Transverse colon (tissue), 4 donors: Measurements from ENCODE around the gene FBLN2. TPM values are rescaled to one million over a fixed set of nuclear protein-coding genes. Genes with fewer than 3 reads are reported as not detected.

Source experiments
- DNase-seq: peaks from one replicate; pipeline ENCODE4 v3.0.0-alpha.2; 2019
- H3K27ac ChIP-seq, 4 donors: fragments of 200-600 bp; sonication (generic); 2 replicates each; pipeline ENCODE4 v1.5.1; 2016 to 2018; ENCODE audit warnings: inconsistent platforms in 4 of 4
- H3K27me3 ChIP-seq: fragments of 200-600 bp; sonication (generic); 2 replicates; pipeline ENCODE4 v1.5.1; 2017; ENCODE audit warnings: inconsistent platforms
- H3K36me3 ChIP-seq, 4 donors: fragments of 200-600 bp; sonication (generic); 2 replicates each; pipeline ENCODE4 v1.5.1; 2017 to 2019; ENCODE audit warnings: inconsistent platforms in 4 of 4
- H3K4me1 ChIP-seq, 4 donors: fragments of 200-600 bp; sonication (generic); 2 replicates each; pipeline ENCODE4 v1.5.1; 2017 to 2020; ENCODE audit warnings: inconsistent platforms in 4 of 4
- H3K4me3 ChIP-seq, 4 donors: fragments of 200-600 bp; sonication (generic); 1 replicate in 1 of 4; 2 replicates in 3 of 4; pipeline versions ENCODE4 v1.5.1 to v1.6.1; 2017 to 2019; ENCODE audit warnings: inconsistent platforms in 4 of 4
- H3K9me3 ChIP-seq, 2 donors: fragments of 200-600 bp; sonication (generic); 2 replicates each; pipeline ENCODE4 v1.5.1; 2017 to 2019; ENCODE audit warnings: inconsistent platforms in 2 of 2
- CTCF ChIP-seq, 5 experiments: fragments of 200-600 bp in 3 of 5; fragments of 450-650 bp in 2 of 5; sonication (generic) in 3 of 5; IDR thresholded peaks; 1 replicate in 2 of 5; 2 replicates in 3 of 5; pipeline ENCODE4 v1.5.1; 2016 to 2017; ENCODE audit warnings: antibody characterized with exemption in 5 of 5, inconsistent platforms in 3 of 5, mild to moderate bottlenecking in 2 of 5, moderate library complexity in 1 of 5
- EP300 ChIP-seq: sonication (generic); formaldehyde crosslinking; IDR thresholded peaks from one replicate; pipeline ENCODE4 v1.6.1; 2017; ENCODE audit warnings: antibody characterized with exemption, low read depth
- POLR2A ChIP-seq: fragments of 450-650 bp; IDR thresholded peaks from one replicate; pipeline ENCODE4 v1.6.1; 2016; ENCODE audit warnings: antibody characterized with exemption, mild to moderate bottlenecking, moderate library complexity
- POLR2AphosphoS5 ChIP-seq, 3 donors: sonication (generic); formaldehyde crosslinking; IDR thresholded peaks; one replicate each; pipeline ENCODE4 v1.6.1; 2016; ENCODE audit warnings: antibody characterized with exemption in 3 of 3
- WGBS, 2 donors: methylation state at CpG; one replicate each; pipeline ENCODE4 v1.1.5; 2018; ENCODE audit warnings: low coverage in 1 of 2; 5-methylcytosine and 5-hydroxymethylcytosine counted together
- in situ Hi-C, 4 donors: fragments of 200-750 bp; cut with MboI; loops; one replicate each; pipeline versions ENCODE4 v1.15.0 to v1.15.1; 2017; ENCODE audit warnings: low sequenced_read_pairs in 3 of 4, low pct_ligation_motif_present in 1 of 4, low pct_unique_long_range_greater_than_20kb in 1 of 4
- intact Hi-C: fragments of 100-400 bp; cut with DNase I; formaldehyde crosslinking; loops from one replicate; pipeline ENCODE4 v1.15.1; 2023; ENCODE audit warnings: low total_unique reads
- total RNA-seq, 4 donors: library from RNA; depleted of rRNA; stranded (reverse); fragments of >200 nt; gene quantifications; one replicate each; pipeline ENCODE4 v1.1.0, GENCODE V29; 2016

The FBLN2 gene
- total RNA-seq, 4 donors from 2014 or later, result 23.0 to 51.5 (median 31.4) TPM

DNA sequence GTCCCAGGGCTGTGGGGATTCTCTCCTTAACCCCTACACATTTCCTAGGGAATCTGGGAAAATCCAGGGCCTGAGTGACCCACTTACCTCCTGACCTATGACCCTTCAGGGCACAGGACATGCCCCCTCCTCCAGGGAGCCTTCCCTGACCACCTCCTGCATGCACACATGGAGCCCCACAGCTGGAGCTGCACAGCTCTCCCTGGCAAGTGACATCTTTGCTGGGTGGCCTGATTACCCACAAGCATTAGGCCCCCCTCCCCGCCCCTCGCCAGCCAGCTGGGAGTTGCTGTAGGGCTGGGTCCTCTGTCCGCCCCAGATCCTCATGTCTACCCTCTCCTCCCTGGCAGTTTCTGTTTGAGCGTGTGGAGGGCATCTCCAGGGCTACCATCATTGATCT, 47.4 kb upstream of the FBLN2 start:
- DNase-seq, result no peak
- WGBS, 2 donors, result 89% methylated on average over 4 of the region's 4 CpGs; no CpG with 5 or more reads in 1 of the 2 donors
- TF ChIP-seq EP300 (no peak), CTCF (IDR thresholded peaks at IDR 0.05) (no peak)
- Histone ChIP-seq H3K27me3 (no peaks in the 10 kb centered on the region), H3K27ac (no peak overlapping the region), H3K9me3 (no peaks in the 10 kb centered on the region), H3K4me3 (no peak overlapping the region), H3K4me1 (peaks cover 0 to 4% (median 3%) of the 10 kb centered on the region in 4 donors), H3K36me3 (no peaks in the 10 kb centered on the region)
- intact Hi-C loops, result no loop called here
- in situ Hi-C loops, result no loop called here

DNA sequence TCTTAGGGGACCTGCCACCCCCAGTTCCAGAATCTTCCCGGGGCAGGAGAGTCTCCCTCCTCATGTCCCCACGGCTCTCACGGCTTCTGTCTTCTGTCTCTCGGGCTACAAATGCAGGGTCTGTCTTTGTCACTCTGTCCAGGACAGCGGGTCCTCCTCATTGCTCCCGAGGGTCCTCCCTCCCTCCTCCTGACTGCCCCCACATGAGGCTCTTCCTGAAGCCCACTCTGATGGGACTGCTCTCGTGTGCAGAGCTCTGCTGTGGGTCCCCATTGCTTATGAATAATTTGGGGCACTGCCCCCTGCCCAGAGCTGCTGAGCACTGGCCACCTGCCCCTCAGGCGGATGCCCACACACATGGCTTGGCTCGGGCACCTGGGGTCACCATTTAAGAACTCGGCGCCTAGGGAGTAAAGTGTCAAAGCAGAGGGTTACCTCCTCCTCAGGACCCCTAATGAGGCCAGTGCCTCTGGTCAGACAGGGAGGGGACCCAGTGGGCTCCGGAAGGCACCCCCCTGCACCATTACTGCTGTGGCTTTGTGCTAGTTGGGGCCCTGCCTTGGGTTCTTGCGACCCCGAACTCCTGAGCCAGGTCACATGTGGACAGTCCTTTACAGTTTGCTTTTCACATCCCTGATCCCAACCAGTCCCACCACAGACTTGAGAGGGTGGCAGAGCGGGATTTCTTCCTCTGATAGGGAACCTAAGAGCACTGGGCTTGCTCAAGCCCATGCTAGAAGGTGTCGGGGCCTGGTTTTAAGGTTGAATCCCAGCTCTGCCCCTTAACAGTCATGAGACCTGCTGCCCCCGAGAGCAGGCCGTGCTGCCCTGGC, 46.8 kb upstream of the FBLN2 start:
- H3K27me3 ChIP-seq, result no peaks in the 10 kb centered on the region
- no peak for TF ChIP-seq POLR2AphosphoS5 (IDR thresholded peaks at IDR 0.05)
- no peak for TF ChIP-seq EP300
- no peak for TF ChIP-seq POLR2A
- 86% methylated on average over 16 of the region's 18 CpGs; no CpG with 5 or more reads in 1 of the 2 donors for WGBS, 2 donors
- H3K9me3 ChIP-seq, result no peaks in the 10 kb centered on the region
- no peak overlapping the region for H3K4me3 ChIP-seq
- intact Hi-C loops (no loop called here), in situ Hi-C loops (no loop called here)
- no peak overlapping the region for H3K27ac ChIP-seq
- no peak for DNase-seq
- no peaks in the 10 kb centered on the region for H3K4me1 ChIP-seq
- no peaks in the 10 kb centered on the region for H3K36me3 ChIP-seq

- 100% methylated on average over 8 of the region's 8 CpGs; no CpG with 5 or more reads in 1 of the 2 donors for WGBS, 2 donors
- Histone ChIP-seq H3K9me3 (no peaks in the 10 kb centered on the region), H3K4me3 (no peak overlapping the region), H3K4me1 (no peaks in the 10 kb centered on the region), H3K27ac (no peak overlapping the region), H3K36me3 (no peaks in the 10 kb centered on the region), H3K27me3 (no peaks in the 10 kb centered on the region)
- intact Hi-C loops, result no loop called here
- TF ChIP-seq POLR2AphosphoS5 (IDR thresholded peaks at IDR 0.05), result no peak
- in situ Hi-C loops, result no loop called here
- DNase-seq, result no peak
These were observed 46.2 kb upstream of the FBLN2 start for GRCh38 chr3:13502791-13503060.

DNA sequence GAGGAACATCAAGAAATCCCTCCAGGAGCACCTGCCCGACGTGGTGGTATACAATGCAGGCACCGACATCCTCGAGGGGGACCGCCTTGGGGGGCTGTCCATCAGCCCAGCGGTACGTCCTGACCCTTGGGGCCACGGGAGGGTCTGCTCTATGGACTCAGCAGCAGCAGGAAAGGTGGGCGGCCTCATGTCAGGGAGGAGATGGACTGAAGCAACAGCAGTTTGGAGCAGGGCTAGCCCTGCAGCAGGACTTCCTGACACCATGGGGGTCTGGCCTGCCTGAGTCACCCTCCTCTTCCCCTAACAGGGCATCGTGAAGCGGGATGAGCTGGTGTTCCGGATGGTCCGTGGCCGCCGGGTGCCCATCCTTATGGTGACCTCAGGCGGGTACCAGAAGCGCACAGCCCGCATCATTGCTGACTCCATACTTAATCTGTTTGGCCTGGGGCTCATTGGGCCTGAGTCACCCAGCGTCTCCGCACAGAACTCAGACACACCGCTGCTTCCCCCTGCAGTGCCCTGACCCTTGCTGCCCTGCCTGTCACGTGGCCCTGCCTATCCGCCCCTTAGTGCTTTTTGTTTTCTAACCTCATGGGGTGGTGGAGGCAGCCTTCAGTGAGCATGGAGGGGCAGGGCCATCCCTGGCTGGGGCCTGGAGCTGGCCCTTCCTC, 44.6 kb upstream of the FBLN2 start:
- WGBS, 2 donors, result 91% methylated on average over 23 of the region's 23 CpGs; no CpG with 5 or more reads in 1 of the 2 donors
- Histone ChIP-seq H3K4me3 (no peak overlapping the region), H3K36me3 (no peaks in the 10 kb centered on the region), H3K27ac (no peak overlapping the region), H3K27me3 (no peaks in the 10 kb centered on the region), H3K4me1 (no peaks in the 10 kb centered on the region), H3K9me3 (no peaks in the 10 kb centered on the region)
- TF ChIP-seq CTCF (IDR thresholded peaks at IDR 0.05) (no peak), EP300 (no peak), POLR2A (no peak)
- no peak for DNase-seq
- in situ Hi-C loops, result no loop called here
- intact Hi-C loops, result no loop called here
